SK-N-SH treated with all-trans-retinoic acid at 6 μM for 48 hours (cell line): Measurements from ENCODE around the gene STIMATE.

ENCODE experiments used
- ATAC-seq: fragments of 200-7000 bp; cut with Tn5 transposase; 3 replicates; pipeline ENCODE4 v1.9.1; 2020; ENCODE audit warnings: mild to moderate bottlenecking, moderate library complexity
- ARNTL ChIP-seq: fragments of 450-650 bp; formaldehyde crosslinking; IDR thresholded peaks from 2 replicates; pipeline ENCODE4 v1.5.0; 2020; ENCODE audit warnings: low read depth, mild to moderate bottlenecking, moderate library complexity, borderline replicate concordance
- BACH2 ChIP-seq: fragments of 250-450 bp; sonication (Bioruptor Pico); IDR thresholded peaks from 2 replicates; pipeline ENCODE4 v1.9.0; 2021; ENCODE audit warnings: mild to moderate bottlenecking, borderline replicate concordance
- CSDC2 ChIP-seq: fragments of 250-450 bp; sonication (Bioruptor Pico); IDR thresholded peaks from 2 replicates; pipeline ENCODE4 v1.5.0; 2020; ENCODE audit warnings: mild to moderate bottlenecking, moderate library complexity
- ESRRG ChIP-seq: fragments of 250-450 bp; sonication (Bioruptor Pico); IDR thresholded peaks from 2 replicates; pipeline ENCODE4 v1.6.1; 2021; ENCODE audit warnings: mild to moderate bottlenecking
- GLIS3 ChIP-seq: fragments of 250-450 bp; sonication (Bioruptor Pico); IDR thresholded peaks from 2 replicates; pipeline ENCODE4 v1.5.0; 2020; ENCODE audit warnings: mild to moderate bottlenecking, moderate library complexity
- ISL1 ChIP-seq: fragments of 250-450 bp; sonication (Bioruptor Pico); IDR thresholded peaks from 2 replicates; pipeline ENCODE4 v2.1.2; 2022; ENCODE audit warnings: mild to moderate bottlenecking, moderate library complexity
- OSR1 ChIP-seq: fragments of 250-450 bp; sonication (Bioruptor Pico); IDR thresholded peaks from 2 replicates; pipeline ENCODE4 v1.8.0; 2022; ENCODE audit warnings: moderate library complexity, mild to moderate bottlenecking, inconsistent platforms
- PPARA ChIP-seq: fragments of 250-450 bp; sonication (Bioruptor Pico); IDR thresholded peaks from 2 replicates; pipeline ENCODE4 v1.5.0; 2020; ENCODE audit warnings: mild to moderate bottlenecking, borderline replicate concordance
- RARB ChIP-seq: fragments of 250-450 bp; sonication (Bioruptor Pico); IDR thresholded peaks from 2 replicates; pipeline ENCODE4 v1.8.0; 2021; ENCODE audit warnings: mild to moderate bottlenecking, moderate library complexity
- TOX ChIP-seq: fragments of 250-450 bp; sonication (Bioruptor Pico); IDR thresholded peaks from 2 replicates; pipeline ENCODE4 v1.8.0; 2021; ENCODE audit warnings: mild to moderate bottlenecking, moderate library complexity, borderline replicate concordance
- ZC3H10 ChIP-seq: fragments of 250-450 bp; sonication (Bioruptor Pico); IDR thresholded peaks from 2 replicates; pipeline ENCODE4 v1.5.1; 2021; ENCODE audit warnings: mild to moderate bottlenecking, moderate library complexity
- ZFP3 ChIP-seq: fragments of 250-450 bp; sonication (Bioruptor Pico); IDR thresholded peaks from 2 replicates; pipeline ENCODE4 v1.5.0; 2020; ENCODE audit warnings: mild to moderate bottlenecking, moderate library complexity
- ZFP30 ChIP-seq: fragments of 450-650 bp; formaldehyde crosslinking; IDR thresholded peaks from 2 replicates; pipeline ENCODE4 v1.5.0; 2022; ENCODE audit warnings: mild to moderate bottlenecking, moderate library complexity
- ZNF8 ChIP-seq: fragments of 450-650 bp; formaldehyde crosslinking; IDR thresholded peaks from 2 replicates; pipeline ENCODE4 v1.5.0; 2020; ENCODE audit warnings: mild to moderate bottlenecking, moderate library complexity
- TF ChIP-seq, protein P1 (sequence below): fragments of 250-450 bp; sonication (Bioruptor Pico); IDR thresholded peaks from 2 replicates; pipeline ENCODE4 v1.8.0; 2020; ENCODE audit warnings: mild to moderate bottlenecking, moderate library complexity, borderline replicate concordance
- TF ChIP-seq, protein P2 (sequence below): fragments of 250-450 bp; sonication (Bioruptor Pico); IDR thresholded peaks from 2 replicates; pipeline ENCODE4 v1.5.1; 2020; ENCODE audit warnings: low read depth, mild to moderate bottlenecking, moderate library complexity
- TF ChIP-seq, protein P3 (sequence below): fragments of 250-450 bp; sonication (Bioruptor Pico); IDR thresholded peaks from 2 replicates; pipeline ENCODE4 v1.5.0; 2020; ENCODE audit warnings: mild to moderate bottlenecking, moderate library complexity
- TF ChIP-seq, protein P4 (sequence below): fragments of 250-450 bp; sonication (Bioruptor Pico); IDR thresholded peaks from 2 replicates; pipeline ENCODE4 v1.8.0; 2021; ENCODE audit warnings: low read depth, mild to moderate bottlenecking, moderate library complexity, borderline replicate concordance
- TF ChIP-seq, protein P5 (sequence below): fragments of 250-450 bp; sonication (Bioruptor Pico); IDR thresholded peaks from 2 replicates; pipeline ENCODE4 v1.5.1; 2021; ENCODE audit warnings: mild to moderate bottlenecking, moderate library complexity

The STIMATE gene

DNA sequence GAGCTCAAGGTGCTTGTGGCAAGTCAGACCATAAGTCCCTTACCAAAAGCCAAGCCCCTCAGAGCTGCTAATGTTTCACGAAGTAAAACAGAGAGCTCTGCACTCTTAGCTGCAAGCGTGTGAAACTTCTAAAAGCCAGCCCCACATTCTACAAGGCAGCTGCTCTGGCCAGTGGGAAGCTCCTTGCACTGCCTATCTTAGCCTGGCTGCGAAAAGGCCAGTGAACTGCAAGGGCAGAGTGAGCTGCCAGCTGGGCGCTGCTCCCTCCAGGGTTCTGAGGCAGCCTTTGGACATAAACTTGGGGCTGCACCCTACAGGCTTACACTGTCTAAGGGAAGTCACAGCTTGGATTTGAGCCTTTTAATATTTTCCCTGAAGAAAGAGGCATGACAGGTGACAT is 60.4 kb downstream of the STIMATE start:
- TF ChIP-seq RARB = no peak
- TF ChIP-seq, protein P1, sequence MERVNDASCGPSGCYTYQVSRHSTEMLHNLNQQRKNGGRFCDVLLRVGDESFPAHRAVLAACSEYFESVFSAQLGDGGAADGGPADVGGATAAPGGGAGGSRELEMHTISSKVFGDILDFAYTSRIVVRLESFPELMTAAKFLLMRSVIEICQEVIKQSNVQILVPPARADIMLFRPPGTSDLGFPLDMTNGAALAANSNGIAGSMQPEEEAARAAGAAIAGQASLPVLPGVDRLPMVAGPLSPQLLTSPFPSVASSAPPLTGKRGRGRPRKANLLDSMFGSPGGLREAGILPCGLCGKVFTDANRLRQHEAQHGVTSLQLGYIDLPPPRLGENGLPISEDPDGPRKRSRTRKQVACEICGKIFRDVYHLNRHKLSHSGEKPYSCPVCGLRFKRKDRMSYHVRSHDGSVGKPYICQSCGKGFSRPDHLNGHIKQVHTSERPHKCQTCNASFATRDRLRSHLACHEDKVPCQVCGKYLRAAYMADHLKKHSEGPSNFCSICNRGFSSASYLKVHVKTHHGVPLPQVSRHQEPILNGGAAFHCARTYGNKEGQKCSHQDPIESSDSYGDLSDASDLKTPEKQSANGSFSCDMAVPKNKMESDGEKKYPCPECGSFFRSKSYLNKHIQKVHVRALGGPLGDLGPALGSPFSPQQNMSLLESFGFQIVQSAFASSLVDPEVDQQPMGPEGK (CRISPR knock-in tag) = no peak
- TF ChIP-seq, protein P2, sequence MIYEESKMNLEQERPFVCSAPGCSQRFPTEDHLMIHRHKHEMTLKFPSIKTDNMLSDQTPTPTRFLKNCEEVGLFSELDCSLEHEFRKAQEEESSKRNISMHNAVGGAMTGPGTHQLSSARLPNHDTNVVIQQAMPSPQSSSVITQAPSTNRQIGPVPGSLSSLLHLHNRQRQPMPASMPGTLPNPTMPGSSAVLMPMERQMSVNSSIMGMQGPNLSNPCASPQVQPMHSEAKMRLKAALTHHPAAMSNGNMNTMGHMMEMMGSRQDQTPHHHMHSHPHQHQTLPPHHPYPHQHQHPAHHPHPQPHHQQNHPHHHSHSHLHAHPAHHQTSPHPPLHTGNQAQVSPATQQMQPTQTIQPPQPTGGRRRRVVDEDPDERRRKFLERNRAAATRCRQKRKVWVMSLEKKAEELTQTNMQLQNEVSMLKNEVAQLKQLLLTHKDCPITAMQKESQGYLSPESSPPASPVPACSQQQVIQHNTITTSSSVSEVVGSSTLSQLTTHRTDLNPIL = no peak
- no peak for TF ChIP-seq ZC3H10
- no peak for TF ChIP-seq PPARA (CRISPR knock-in tag)
- TF ChIP-seq ISL1 (CRISPR knock-in tag) = no peak
- no peak for TF ChIP-seq ESRRG (CRISPR knock-in tag)
- no peak for TF ChIP-seq BACH2 (CRISPR knock-in tag)
- no peak for TF ChIP-seq GLIS3 (CRISPR knock-in tag)
- TF ChIP-seq ZFP3 = no peak
- TF ChIP-seq OSR1 (CRISPR knock-in tag) = no peak
- no peak for ATAC-seq

DNA sequence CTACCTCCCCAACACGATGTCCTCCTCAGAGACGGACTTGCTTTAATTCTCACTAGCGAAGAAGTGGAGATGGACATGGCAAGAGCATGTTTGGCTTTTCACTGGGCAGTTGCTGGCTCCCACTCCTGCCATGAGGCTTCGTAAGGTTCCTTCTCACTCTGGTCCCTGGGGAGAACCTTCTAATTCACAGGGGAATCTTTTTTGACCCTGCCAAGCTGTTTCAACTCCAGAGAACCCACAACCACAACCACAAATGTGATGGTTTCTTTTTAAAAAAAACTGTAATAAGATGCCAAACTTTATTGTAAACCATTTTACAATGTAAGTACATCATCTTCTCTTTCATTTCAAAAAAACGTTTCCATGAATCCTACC is 60.9 kb downstream of the STIMATE start:
- no peak for ATAC-seq
- TF ChIP-seq OSR1 (CRISPR knock-in tag) = no peak
- no peak for TF ChIP-seq ZC3H10
- TF ChIP-seq CSDC2 = no peak
- TF ChIP-seq, protein P3, sequence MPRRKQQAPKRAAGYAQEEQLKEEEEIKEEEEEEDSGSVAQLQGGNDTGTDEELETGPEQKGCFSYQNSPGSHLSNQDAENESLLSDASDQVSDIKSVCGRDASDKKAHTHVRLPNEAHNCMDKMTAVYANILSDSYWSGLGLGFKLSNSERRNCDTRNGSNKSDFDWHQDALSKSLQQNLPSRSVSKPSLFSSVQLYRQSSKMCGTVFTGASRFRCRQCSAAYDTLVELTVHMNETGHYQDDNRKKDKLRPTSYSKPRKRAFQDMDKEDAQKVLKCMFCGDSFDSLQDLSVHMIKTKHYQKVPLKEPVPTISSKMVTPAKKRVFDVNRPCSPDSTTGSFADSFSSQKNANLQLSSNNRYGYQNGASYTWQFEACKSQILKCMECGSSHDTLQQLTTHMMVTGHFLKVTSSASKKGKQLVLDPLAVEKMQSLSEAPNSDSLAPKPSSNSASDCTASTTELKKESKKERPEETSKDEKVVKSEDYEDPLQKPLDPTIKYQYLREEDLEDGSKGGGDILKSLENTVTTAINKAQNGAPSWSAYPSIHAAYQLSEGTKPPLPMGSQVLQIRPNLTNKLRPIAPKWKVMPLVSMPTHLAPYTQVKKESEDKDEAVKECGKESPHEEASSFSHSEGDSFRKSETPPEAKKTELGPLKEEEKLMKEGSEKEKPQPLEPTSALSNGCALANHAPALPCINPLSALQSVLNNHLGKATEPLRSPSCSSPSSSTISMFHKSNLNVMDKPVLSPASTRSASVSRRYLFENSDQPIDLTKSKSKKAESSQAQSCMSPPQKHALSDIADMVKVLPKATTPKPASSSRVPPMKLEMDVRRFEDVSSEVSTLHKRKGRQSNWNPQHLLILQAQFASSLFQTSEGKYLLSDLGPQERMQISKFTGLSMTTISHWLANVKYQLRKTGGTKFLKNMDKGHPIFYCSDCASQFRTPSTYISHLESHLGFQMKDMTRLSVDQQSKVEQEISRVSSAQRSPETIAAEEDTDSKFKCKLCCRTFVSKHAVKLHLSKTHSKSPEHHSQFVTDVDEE (CRISPR knock-in tag) = no peak
- TF ChIP-seq, protein P4, sequence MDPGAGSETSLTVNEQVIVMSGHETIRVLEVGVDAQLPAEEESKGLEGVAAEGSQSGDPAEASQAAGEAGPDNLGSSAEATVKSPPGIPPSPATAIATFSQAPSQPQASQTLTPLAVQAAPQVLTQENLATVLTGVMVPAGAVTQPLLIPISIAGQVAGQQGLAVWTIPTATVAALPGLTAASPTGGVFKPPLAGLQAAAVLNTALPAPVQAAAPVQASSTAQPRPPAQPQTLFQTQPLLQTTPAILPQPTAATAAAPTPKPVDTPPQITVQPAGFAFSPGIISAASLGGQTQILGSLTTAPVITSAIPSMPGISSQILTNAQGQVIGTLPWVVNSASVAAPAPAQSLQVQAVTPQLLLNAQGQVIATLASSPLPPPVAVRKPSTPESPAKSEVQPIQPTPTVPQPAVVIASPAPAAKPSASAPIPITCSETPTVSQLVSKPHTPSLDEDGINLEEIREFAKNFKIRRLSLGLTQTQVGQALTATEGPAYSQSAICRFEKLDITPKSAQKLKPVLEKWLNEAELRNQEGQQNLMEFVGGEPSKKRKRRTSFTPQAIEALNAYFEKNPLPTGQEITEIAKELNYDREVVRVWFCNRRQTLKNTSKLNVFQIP = no peak
- no peak for TF ChIP-seq ZFP30 (CRISPR knock-in tag)
- no peak for TF ChIP-seq GLIS3 (CRISPR knock-in tag)
- TF ChIP-seq ESRRG (CRISPR knock-in tag) = no peak
- TF ChIP-seq ZNF8 (CRISPR knock-in tag) = no peak
- TF ChIP-seq ARNTL (CRISPR knock-in tag) = no peak
- no peak for TF ChIP-seq RARB
- TF ChIP-seq, protein P5, sequence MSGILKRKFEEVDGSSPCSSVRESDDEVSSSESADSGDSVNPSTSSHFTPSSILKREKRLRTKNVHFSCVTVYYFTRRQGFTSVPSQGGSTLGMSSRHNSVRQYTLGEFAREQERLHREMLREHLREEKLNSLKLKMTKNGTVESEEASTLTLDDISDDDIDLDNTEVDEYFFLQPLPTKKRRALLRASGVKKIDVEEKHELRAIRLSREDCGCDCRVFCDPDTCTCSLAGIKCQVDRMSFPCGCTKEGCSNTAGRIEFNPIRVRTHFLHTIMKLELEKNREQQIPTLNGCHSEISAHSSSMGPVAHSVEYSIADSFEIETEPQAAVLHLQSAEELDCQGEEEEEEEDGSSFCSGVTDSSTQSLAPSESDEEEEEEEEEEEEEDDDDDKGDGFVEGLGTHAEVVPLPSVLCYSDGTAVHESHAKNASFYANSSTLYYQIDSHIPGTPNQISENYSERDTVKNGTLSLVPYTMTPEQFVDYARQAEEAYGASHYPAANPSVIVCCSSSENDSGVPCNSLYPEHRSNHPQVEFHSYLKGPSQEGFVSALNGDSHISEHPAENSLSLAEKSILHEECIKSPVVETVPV (CRISPR knock-in tag) = no peak
- TF ChIP-seq TOX (CRISPR knock-in tag) = no peak

DNA sequence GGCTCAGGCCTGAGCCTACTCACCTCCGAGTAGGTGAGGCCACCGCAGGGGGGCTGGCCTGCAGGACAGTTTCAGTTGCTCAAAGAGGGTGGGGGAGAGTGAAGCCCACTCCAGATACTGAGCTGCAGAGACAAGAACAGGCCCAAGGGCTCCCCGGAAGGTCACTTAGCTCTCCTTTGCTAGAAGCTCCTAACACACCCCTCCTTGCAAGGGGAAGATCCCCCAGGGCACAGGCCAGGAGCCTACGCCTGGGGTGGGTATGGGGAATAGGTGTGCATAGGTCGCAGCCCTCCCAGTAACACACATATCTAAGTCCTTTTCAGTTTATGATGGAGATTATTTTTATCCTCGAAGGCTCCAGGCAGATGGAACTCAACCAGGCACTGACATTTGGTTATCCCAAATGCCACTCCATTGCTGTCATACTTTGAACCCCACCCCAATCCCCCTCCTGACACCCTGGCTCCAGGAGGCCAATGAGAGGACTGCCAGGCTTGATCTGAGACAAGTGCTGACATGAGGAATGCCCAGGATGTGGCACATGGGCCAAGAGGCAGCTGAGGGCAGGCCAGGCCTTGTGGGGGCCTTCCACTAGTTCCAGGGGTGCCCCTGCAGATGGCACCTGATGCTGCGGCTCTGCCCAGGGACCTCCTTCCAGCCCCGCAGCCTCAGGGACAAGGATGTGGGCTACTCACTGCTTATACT is 61.4 kb downstream of the STIMATE start:
- TF ChIP-seq, protein P4 = no peak
- TF ChIP-seq, protein P3 (CRISPR knock-in tag) = no peak
- TF ChIP-seq, protein P2 = no peak
- TF ChIP-seq, protein P1 (CRISPR knock-in tag) = no peak
- TF ChIP-seq ESRRG (CRISPR knock-in tag) = no peak
- ATAC-seq = no peak
